Activated CD4-positive, alpha-beta memory T cell treated with anti-CD3 and anti-CD28 coated beads, Interleukin-2, amount 10 ng/mL, durations not matched to agents 7 days and 5 days (primary cell): ENCODE results near the gene TIMM10B. TPM values are rescaled to one million over a fixed set of nuclear protein-coding genes. Genes with fewer than 3 reads are reported as not detected.
A peak's percentile ranks its signal among the peaks of the same experiment; 100 is the strongest.

ENCODE experiments used
- CTCF ChIA-PET: fragments of 350-600 bp; sonication (Branson Sonifier 250); formaldehyde crosslinking; loops from one replicate; lab custom pipeline; 2021; ENCODE audit warnings: antibody characterized with exemption, inconsistent platforms; lab: Charles Lee
- POLR2A ChIA-PET: fragments of 350-600 bp; sonication (Branson Sonifier 250); formaldehyde crosslinking; loops from one replicate; lab custom pipeline; 2021; ENCODE audit warnings: antibody characterized with exemption; lab: Charles Lee
- DNase-seq: peaks from one replicate; pipeline ENCODE4 v3.0.0-alpha.2; 2020
- H3K27ac Mint-ChIP-seq: one replicate; pipeline ENCODE4 v1.8.0; 2021; ENCODE audit warnings: mild to moderate bottlenecking, mixed read lengths
- H3K27me3 Mint-ChIP-seq: one replicate; pipeline ENCODE4 v1.8.0; 2021; ENCODE audit warnings: mixed read lengths
- H3K36me3 Mint-ChIP-seq: one replicate; pipeline ENCODE4 v1.8.0; 2021; ENCODE audit warnings: low read depth, mixed read lengths
- H3K4me1 Mint-ChIP-seq: one replicate; pipeline ENCODE4 v1.8.0; 2021; ENCODE audit warnings: mixed read lengths
- H3K4me3 Mint-ChIP-seq: one replicate; pipeline ENCODE4 v1.8.0; 2021; ENCODE audit warnings: mild to moderate bottlenecking, mixed read lengths
- H3K9me3 Mint-ChIP-seq: one replicate; pipeline ENCODE4 v1.8.0; 2021; ENCODE audit warnings: mixed read lengths
- total RNA-seq, 2 experiments: library from RNA; stranded (reverse); gene quantifications; one replicate each; pipeline ENCODE4 v1.2.3, GENCODE V29; 2021

The TIMM10B gene
- total RNA-seq, 2 experiments from 2014 or later = 39.0 to 40.5 TPM

DNA sequence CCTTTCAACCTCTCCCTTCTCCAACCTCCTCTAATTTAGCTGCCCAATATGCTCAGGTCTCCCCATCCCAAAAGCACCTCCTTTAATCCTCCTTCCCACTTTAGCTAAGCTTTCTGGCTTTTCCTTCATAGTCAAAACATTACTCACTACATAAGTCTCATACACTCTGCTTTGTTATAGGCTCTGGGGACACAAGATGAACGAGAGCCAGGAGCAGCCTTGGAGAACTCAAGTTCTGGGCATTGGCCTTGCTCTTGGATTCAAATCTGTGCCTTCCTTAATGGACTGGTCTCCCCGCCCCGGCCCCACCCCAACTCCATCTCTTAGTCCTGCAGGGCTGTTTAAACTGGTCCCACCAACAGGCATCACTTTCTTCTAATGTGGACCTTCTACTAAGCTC, 29.1 kb upstream of the TIMM10B start:
- Mint-ChIP-seq H3K36me3 (no peaks in the 10 kb centered on the region), H3K4me3 (no peak overlapping the region), H3K27me3 (no peaks in the 10 kb centered on the region), H3K27ac (no peak overlapping the region), H3K4me1 (no peaks in the 10 kb centered on the region), H3K9me3 (no peaks in the 10 kb centered on the region)
- ChIA-PET CTCF (interaction anchor here (0.9 to 6.0 kb wide), 3 partner anchors 9 to 73 kb away, joined by 3 to 36 read pairs (median 6); no protein-coding TSS in a partner anchor), POLR2A (interaction anchor here (1.7 kb wide), 1 partner anchor 73 kb away, joined by 5 read pairs; no protein-coding TSS in a partner anchor)
- DNase-seq = no peak

GRCh38 chr11:6453152-6453551, 28.1 kb upstream of the TIMM10B start:
- CTCF ChIA-PET = interaction anchor here (1.3 to 6.0 kb wide), 2 partner anchors 10 to 74 kb away, joined by 6 to 36 read pairs; no protein-coding TSS in a partner anchor
- Mint-ChIP-seq H3K9me3 (no peaks in the 10 kb centered on the region), H3K4me1 (no peaks in the 10 kb centered on the region), H3K36me3 (no peaks in the 10 kb centered on the region), H3K4me3 (no peak overlapping the region), H3K27me3 (no peaks in the 10 kb centered on the region), H3K27ac (no peak overlapping the region)
- no peak for DNase-seq
- POLR2A ChIA-PET = interaction anchor here (1.7 kb wide), 1 partner anchor 74 kb away, joined by 5 read pairs; no protein-coding TSS in a partner anchor

DNA sequence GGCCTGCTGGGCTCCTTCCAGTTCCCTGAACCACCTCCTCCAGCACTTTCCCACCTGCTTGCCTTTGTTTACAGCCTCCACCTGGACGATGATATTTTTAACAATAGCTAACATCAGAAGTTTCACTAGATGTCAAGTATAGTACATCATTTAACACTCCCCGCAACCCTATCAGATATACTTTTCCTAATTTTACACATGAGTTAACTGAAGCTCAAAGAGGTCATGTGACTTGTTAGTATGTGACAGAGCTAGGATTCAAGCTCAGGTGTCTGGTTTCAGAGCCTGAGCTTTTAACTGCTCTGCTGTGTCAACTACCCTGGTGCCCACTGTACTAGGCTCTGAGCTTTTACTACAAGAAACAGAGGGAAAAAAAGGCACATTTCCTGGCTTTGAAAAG, 26.2 kb upstream of the TIMM10B start:
- no peak overlapping the region for H3K27ac Mint-ChIP-seq
- CTCF ChIA-PET = interaction anchor here (1.3 to 6.0 kb wide), 2 partner anchors 12 to 76 kb away, joined by 4 to 36 read pairs; no protein-coding TSS in a partner anchor
- H3K9me3 Mint-ChIP-seq = no peaks in the 10 kb centered on the region
- H3K4me1 Mint-ChIP-seq = no peaks in the 10 kb centered on the region
- H3K27me3 Mint-ChIP-seq = no peaks in the 10 kb centered on the region
- no peak for DNase-seq
- no peak overlapping the region for H3K4me3 Mint-ChIP-seq
- no peaks in the 10 kb centered on the region for H3K36me3 Mint-ChIP-seq
- POLR2A ChIA-PET = no interaction called here

DNA sequence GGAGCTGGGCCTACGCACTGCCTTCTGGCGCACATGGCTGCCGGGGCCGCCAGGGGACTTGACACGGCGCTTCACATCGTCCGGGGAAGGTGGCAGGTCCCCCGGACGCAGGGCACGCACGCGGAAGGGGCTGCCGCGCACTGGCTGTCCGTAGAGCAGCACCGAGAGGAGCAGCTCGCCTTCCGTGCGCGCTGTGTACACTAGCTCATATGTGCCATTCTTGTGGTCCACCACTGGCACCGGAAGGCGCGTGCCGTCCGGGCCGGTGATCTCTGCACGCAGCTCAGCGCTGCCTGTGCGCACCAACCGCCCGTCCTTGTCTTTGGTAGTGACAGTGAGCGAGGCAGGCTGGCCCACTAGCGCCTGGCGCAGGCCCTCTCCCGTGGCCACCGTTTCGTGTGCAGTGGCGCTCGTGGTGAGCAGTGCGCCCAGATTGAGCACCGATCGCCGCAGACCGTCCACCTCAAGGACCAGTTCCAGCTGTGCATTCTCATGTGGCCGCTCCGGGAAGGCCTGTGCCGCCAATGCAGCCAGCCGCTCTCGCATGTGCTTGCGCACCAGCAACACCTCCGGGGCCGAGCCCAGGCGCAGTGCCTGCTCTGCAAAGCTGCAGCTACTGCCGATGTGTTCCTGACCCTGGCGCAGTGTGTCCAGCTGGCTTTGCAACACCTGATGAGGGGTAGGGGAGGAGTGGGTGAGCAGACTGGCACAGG, 24.8 kb upstream of the TIMM10B start:
- H3K4me1 Mint-ChIP-seq = no peaks in the 10 kb centered on the region
- no peaks in the 10 kb centered on the region for H3K9me3 Mint-ChIP-seq
- ChIA-PET POLR2A (no interaction called here), CTCF (interaction anchor here (6.0 kb wide), 1 partner anchor 13 kb away, joined by 36 read pairs; no protein-coding TSS in a partner anchor)
- H3K27ac Mint-ChIP-seq = no peak overlapping the region
- H3K36me3 Mint-ChIP-seq = no peaks in the 10 kb centered on the region
- no peak overlapping the region for H3K4me3 Mint-ChIP-seq
- DNase-seq = no peak
- no peaks in the 10 kb centered on the region for H3K27me3 Mint-ChIP-seq

DNA sequence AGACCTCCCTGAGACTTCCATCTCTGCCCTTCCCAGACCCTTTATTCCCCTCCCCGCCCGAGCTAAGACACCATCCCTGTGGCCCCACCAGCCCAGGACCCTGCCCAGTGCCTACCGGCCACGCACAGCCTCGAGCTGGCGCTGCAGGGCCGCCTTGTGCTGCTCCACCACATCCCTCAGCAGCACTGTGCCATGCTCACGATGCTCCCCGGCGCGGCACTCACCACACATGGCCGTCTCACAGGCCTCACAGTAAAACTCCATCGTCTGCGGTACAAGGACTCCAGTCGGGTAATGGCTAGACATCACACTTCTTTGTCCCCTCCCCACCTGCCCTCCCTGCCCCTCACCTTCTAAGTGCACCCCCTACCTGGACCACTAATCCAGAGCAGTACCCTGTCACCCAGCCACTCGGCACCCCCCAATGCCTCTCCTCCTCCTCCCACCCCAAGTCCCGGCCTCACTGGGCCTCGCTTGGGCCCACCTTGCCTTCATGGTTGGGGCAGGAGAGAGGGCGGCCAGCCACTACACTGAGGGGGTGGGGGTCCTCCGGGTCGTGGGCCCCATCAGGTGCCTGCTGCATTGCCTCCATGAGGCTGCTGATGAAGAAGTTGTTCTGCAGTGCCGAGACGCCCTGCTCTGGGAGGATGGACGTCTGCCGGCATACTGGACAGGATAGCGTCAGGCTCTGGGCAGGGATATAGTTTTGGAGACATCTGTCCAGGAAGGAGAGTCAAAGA, 23.6 kb upstream of the TIMM10B start:
- DNase-seq = no peak
- Mint-ChIP-seq H3K4me1 (no peaks in the 10 kb centered on the region), H3K27ac (no peak overlapping the region), H3K9me3 (no peaks in the 10 kb centered on the region), H3K4me3 (no peak overlapping the region), H3K27me3 (no peaks in the 10 kb centered on the region), H3K36me3 (no peaks in the 10 kb centered on the region)
- ChIA-PET CTCF (interaction anchor here (6.0 kb wide), 1 partner anchor 14 kb away, joined by 36 read pairs; no protein-coding TSS in a partner anchor), POLR2A (no interaction called here)

DNA sequence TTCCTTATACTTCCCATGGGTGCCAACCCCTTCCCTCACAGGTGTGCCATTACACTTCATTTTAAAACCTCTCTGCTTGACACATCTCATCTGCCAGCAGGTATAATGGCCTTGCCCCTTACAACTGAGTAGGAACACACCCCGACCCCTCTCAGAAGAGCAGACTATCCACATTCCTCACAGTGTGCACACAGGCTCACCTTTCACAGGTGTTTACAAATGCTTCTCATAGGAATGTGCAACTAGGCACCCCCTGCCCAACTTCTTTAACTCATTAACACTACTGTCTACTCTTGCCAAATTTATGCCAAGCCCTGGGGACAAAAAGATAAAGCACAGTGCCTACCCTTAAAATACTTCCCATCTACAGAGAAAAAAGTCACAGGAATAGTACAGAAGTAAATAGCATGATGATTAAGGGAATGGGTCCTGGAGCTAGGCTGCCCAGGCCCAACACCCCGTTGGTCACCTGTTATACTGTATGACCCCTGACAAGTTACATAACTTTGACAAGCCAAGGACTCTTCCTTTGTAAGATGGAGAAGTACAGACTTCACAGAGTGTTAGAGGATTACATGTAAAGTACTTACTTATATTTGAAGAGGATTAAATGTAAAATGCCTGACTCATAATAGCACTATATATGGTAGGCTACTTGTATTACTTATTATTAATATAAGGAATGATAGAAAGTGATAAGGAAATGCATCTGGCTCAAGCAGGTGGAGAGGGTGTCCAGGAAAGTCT, 22.8 kb upstream of the TIMM10B start:
- POLR2A ChIA-PET = interaction anchor here (0.8 kb wide), 1 partner anchor 16 kb away, joined by 3 read pairs; no protein-coding TSS in a partner anchor
- Mint-ChIP-seq H3K27ac (no peak overlapping the region), H3K4me1 (no peaks in the 10 kb centered on the region), H3K9me3 (no peaks in the 10 kb centered on the region), H3K36me3 (no peaks in the 10 kb centered on the region), H3K4me3 (no peak overlapping the region), H3K27me3 (no peaks in the 10 kb centered on the region)
- CTCF ChIA-PET = interaction anchor here (2.0 kb wide), 1 partner anchor 15 kb away, joined by 10 read pairs; no protein-coding TSS in a partner anchor
- no peak for DNase-seq

DNA sequence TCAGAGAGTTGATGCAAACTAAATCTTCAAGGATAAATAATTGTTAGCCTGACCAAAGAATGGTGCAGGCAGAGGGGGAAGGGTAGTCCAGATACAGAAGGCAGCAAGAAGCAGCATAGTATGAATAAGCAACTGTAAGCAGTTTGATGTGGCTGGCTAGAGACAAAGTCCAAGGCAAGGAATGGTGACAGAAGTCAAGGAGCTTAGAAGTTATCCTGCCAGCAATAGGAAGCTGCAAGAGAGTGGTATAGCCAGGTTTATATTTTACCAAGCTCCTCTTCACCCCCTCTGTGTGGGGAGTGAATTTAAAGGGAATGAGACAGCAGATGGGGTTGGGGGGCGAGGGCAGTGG, 22.2 kb upstream of the TIMM10B start:
- no peaks in the 10 kb centered on the region for H3K4me1 Mint-ChIP-seq
- ChIA-PET CTCF (interaction anchor here (2.0 kb wide), 1 partner anchor 15 kb away, joined by 10 read pairs; no protein-coding TSS in a partner anchor), POLR2A (interaction anchor here (0.8 kb wide), 1 partner anchor 16 kb away, joined by 3 read pairs; no protein-coding TSS in a partner anchor)
- no peak overlapping the region for H3K4me3 Mint-ChIP-seq
- no peaks in the 10 kb centered on the region for H3K9me3 Mint-ChIP-seq
- H3K36me3 Mint-ChIP-seq = no peaks in the 10 kb centered on the region
- no peak for DNase-seq
- no peaks in the 10 kb centered on the region for H3K27me3 Mint-ChIP-seq
- no peak overlapping the region for H3K27ac Mint-ChIP-seq

DNA sequence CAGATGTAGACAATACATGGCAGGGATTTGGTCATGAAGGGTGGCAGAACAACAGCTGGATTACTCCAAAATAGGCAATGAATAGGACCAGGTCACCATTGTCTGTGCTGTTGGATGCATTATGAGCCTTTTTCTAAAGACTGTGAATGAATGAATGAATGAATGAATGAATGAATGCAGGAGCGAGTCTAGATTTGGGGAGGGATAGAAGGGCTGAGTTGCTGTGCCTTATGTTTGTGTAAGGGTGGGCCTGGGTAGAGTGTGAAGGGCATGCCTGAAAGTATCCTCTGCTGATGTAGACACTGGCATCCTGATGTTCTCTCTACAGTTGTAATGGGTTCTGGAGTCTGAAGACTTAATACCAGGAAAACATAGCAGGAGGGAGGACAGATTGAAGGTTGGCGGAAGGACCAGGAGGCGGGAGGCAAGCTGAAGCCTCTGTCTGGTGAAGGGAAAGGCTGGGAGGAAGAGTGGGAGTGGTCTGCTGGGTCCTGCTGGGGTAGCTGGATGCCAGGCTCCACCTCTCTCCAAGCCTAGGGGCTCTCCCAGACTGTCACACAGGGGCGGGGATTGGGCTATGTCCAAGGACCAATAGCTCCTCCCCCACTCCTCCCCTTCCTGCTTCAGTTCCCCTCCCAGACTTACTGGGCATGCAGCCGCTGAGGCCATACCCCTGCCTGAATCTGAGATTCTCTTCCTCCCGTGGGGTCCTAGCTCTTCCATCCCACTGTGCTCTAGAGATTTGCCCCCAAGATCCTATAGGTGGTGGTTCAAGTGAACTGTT, 12.4 kb upstream of the TIMM10B start:
- no peak for DNase-seq
- Mint-ChIP-seq H3K4me1 (peaks cover 15% of the 10 kb centered on the region), H3K27ac (no peak overlapping the region), H3K4me3 (no peak overlapping the region), H3K27me3 (peaks cover 4% of the 10 kb centered on the region), H3K36me3 (no peaks in the 10 kb centered on the region), H3K9me3 (no peaks in the 10 kb centered on the region)
- POLR2A ChIA-PET = interaction anchor here (1.1 kb wide), 1 partner anchor 13 kb away, joined by 3 read pairs; the partner anchor contains the start of genes ARFIP2 and TIMM10B
- CTCF ChIA-PET = interaction anchor here (0.5 to 1.3 kb wide), 2 partner anchors 90 to 219 kb away, joined by 3 to 5 read pairs; no protein-coding TSS in a partner anchor

DNA sequence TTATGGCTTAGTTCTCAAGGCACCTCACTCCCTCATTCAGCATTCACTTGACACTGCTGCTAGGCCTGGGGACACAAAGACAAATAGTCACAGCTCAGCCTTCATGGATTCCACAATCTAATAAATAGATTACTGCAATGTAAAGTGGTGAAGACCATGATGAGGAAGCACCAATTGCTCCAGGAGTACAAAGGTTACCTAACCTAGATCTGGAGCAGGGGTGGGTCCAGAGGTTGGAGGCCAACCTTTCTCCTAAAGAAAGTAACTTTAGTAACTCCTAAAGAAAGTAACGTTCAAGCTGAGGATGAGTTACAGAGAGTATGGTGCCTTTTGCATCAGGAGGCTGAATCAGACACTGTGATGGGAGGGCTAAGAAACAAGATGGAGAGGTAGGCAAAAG, 11.7 kb upstream of the TIMM10B start:
- Mint-ChIP-seq H3K4me1 (peaks cover 20% of the 10 kb centered on the region), H3K36me3 (no peaks in the 10 kb centered on the region), H3K27ac (no peak overlapping the region), H3K9me3 (no peaks in the 10 kb centered on the region), H3K27me3 (peaks cover 4% of the 10 kb centered on the region), H3K4me3 (no peak overlapping the region)
- POLR2A ChIA-PET = no interaction called here
- CTCF ChIA-PET = interaction anchor here (1.1 kb wide), 1 partner anchor 91 kb away, joined by 3 read pairs; no protein-coding TSS in a partner anchor
- DNase-seq = no peak

DNA sequence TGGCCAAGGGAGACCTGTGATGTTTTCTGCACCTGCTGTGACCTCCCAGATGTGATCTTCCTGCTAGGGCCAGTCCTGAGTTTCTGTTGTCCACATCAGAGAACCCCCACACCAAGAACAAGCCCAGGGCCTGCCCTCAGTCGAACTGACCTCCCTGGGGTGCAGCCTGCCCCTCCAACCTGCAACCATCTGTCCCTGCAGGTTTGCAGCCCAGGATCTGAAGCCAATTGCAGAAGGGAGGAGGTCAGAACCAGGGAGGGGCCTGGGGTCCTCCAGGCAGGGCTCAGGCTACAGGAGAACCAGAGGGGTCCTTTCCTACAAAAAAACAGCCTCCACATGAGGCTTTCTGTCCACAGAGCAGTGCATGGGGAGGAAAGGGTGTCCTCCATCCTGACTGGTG, 8.4 kb upstream of the TIMM10B start:
- ChIA-PET CTCF (interaction anchor here (1.0 to 4.2 kb wide), 5 partner anchors 9 to 110 kb away, joined by 3 to 26 read pairs (median 3); partner anchors contain the start of genes ARFIP2 and TIMM10B), POLR2A (interaction anchor here (0.9 to 2.1 kb wide), 4 partner anchors 9 to 151 kb away, joined by 3 to 11 read pairs (median 6); partner anchors contain the start of genes ARFIP2, SMPD1 and TIMM10B)
- H3K27ac Mint-ChIP-seq = no peak overlapping the region

More for the DNA sequence above, 8.4 kb upstream of the TIMM10B start:
- peaks cover 11% of the 10 kb centered on the region for H3K36me3 Mint-ChIP-seq
- no peak for DNase-seq
- peaks cover 20% of the 10 kb centered on the region for H3K4me1 Mint-ChIP-seq
- peak overlapping the region; percentile 76 for H3K4me3 Mint-ChIP-seq
- no peaks in the 10 kb centered on the region for H3K9me3 Mint-ChIP-seq
- peaks cover 4% of the 10 kb centered on the region for H3K27me3 Mint-ChIP-seq
